ENCODE data around the gene CGA.
"Not testable (repeated sequence)": the region's sequence is repeated elsewhere in the genome, so short reads cannot be mapped to it uniquely, and the experiment has no call there.

CGA gene

DNA sequence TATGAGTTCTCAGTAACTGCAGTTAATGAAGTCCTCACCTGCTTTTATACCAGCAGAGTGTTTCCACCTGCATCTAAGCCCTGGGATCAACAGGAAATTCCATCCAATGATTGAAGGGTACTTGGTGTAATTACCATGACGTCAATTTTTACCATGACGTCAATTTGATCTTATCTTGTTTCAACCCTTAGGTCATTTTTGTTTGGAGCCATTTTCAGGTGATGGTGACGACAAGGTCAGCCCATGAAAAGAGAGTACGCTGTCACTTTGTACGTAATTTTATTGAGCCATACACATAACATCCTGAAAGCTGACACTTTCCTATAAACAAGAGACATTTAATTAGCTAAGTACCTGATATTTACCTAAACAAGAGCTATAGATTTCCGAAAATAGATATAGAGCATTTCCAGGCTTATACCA lies at the start of gene CGA:
TSS of gene CGA (minus strand) at position 20 of the 423 bp plus-strand sequence. CDS start 6,906 bp downstream, outside the sequence.
- DNase-seq (ENCODE audit: low spot score), result no peak

DNA sequence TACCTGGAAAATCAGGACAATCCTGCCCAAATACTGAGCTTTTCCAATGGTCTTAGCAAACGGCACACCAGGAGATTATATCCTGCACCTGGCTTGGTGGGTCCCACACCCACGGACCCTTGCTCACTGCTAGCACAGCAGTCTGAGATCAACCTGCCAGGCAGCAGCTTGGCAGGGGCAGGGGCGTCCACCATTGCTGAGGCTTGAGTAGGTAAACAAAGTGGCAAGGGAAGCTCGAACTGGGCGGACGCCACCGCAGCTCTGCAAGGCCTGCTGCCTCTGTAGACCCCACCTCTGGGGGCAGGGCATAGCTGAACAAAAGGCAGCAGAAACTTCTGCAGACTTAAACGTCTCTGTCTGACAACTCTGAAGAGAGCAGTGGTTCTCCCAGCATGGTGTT lies 45.0 kb upstream of the CGA start:
- not testable (repeated sequence) for DNase-seq (ENCODE audit: low spot score)

DNA sequence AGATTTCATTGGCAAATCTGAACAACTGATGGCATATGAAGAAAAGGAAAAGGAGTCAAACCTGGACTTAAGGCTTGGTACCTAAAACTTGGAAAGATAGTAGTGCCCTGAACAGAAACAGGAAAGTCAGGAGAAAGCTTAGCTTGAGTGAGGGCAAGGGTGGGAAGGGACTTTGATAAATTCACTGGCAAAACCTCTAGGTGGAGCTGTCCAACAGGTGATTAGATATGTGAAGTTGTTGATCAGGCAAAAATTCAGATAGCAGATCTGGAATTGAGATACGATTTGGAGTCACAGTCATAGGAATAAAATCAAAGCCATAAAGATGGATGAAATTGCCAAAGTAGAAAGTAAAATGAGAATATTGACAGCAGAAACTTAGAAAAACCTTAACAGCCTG lies 44.3 kb upstream of the CGA start:
- DNase-seq (ENCODE audit: low spot score), result peak; percentile 72

- no peak for DNase-seq (ENCODE audit: low spot score)
These were observed 42.1 kb upstream of the CGA start for GRCh38 chr6:87136963-87137362.

DNA sequence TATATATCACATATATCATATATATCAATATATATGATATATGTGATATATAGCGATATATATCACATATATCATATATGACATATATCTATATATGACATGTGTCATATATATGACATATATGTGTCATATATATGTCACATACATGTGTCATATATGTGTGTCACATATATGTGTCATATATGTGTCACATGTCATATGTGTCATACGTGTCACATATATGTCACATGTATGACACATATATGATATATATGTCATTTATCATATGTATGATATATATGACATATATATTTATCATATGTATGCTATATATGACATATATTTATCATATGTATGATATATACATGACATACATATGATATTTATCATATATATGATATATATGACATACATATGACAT lies 32.8 kb upstream of the CGA start:
- no peak for DNase-seq (ENCODE audit: low spot score)

DNA sequence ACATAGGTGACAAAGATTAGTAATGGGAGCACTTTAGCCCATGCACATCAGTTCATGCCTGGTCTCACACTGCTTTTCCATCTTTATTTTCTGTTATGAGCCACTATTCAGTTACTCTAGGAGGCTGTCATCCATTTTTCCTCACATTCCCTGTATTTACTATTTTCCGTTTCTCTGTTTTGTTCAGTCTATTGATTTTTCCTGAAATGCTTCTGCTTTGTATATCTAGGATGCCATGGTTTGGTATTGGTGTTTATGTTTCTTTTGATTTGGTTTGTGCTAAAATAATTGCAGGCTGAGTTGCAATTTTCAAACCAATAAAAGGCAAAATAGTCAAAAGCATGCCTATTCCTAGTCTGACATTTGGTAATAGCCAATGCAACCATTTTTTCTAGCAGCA lies 31.6 kb upstream of the CGA start:
- no peak for DNase-seq (ENCODE audit: low spot score)

GRCh38 chr6:87124074-87124473 lies 29.2 kb upstream of the CGA start:
- no peak for DNase-seq (ENCODE audit: low spot score)

GRCh38 chr6:87122477-87122876 lies 27.6 kb upstream of the CGA start:
- no peak for DNase-seq (ENCODE audit: low spot score)

DNA sequence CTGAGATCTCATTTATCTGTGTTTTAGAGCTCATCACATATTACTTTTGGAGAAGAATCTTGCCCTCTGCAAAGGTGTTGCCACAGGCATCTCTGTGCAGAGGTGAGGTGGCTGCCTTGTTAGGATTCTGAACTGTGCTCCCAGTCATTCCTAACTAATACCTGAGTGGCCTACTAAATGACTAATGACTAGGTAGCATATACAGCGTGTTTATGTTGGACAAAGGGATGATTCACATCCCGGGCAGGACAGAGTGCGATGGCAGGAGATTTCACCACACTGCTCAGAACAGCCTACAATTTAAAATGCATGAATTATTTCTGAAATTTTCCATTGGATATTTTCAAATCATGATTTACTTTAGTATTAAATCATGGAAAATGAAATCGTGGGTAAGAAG lies 23.1 kb upstream of the CGA start:
- no peak for DNase-seq (ENCODE audit: low spot score)

GRCh38 chr6:87116922-87117321 lies 22.0 kb upstream of the CGA start:
- DNase-seq (ENCODE audit: low spot score), result no peak

GRCh38 chr6:87115402-87116135 lies 20.7 kb upstream of the CGA start:
- peak; percentile 4 for DNase-seq (ENCODE audit: low spot score)

DNA sequence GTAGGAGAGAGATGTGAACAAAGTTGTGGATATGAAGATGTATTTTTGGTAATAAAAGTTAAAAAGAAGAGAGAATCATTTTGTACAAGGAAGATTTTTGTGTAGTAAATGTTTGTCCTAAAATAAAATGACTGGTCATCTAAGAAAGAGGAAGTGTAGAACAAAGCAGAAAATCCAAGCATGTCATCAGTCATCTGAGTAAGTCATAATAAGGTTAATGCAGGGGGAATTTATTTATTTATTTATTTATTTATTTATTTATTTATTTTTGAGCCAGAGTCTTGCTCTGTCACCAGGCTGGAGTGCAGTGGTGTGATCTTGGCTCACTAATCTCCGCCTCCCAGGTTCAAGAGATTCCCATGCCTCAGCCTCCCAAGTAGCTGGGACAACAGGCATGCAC lies 15.7 kb upstream of the CGA start:
- DNase-seq (ENCODE audit: low spot score), result no peak

DNA sequence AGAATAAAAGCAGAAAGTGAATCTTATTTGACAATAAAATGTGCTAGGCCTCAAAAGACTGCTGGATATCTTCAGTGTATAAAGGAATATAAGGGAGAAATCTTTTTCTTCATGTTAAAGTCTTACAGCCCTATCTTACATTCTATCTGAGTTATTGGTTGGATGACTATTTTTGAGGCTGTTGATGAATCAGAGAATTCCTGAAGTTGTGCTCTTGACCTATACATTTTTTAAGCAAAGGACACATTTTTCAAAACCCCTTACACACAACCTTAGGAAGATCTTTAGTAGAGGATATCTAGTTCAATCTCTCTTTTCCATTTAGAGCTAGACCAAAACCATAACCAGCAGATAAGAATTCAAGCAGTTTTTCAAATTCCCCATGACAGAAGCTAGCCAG lies 10.9 kb upstream of the CGA start:
- no peak for DNase-seq (ENCODE audit: low spot score)

GRCh38 chr6:87104667-87105066 lies 9.8 kb upstream of the CGA start:
- no peak for DNase-seq (ENCODE audit: low spot score)

DNA sequence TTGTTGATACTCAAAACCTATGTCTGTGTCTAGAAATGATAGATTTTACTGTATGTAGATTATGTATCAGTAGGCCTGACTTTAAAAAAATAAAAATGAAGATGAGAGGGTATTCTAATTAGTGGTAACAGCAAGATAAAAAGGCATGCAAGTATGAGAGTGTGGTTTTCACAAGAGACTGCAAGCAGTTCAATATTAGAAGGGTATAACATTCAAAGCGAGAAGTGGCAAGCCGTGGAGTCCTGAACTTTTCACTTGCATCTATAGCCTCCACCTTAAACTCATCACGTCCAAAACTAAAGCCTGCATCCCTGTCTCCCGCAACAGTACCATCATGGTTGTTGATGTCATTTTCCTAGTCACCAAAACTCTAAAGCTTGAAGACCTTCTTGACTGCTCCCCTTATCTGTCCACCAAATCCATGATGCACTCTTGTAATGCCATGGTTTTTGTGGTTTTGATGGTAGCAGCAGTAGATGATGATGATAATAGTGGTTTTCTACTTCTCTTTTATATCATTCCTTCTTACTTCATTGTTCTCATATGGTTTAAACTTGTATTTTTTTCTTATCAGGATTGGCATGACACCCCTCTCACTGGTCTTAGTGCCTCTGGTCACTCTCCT lies 9.2 kb upstream of the CGA start:
- DNase-seq (ENCODE audit: low spot score), result no peak

GRCh38 chr6:87102151-87102621 lies 7.3 kb upstream of the CGA start:
- DNase-seq (ENCODE audit: low spot score), result peak; percentile 20

- no peak for DNase-seq (ENCODE audit: low spot score)
These were observed 6.2 kb upstream of the CGA start for GRCh38 chr6:87101067-87101466.

- no peak for DNase-seq (ENCODE audit: low spot score)
These were observed 5.3 kb upstream of the CGA start for GRCh38 chr6:87100216-87100615.

DNA sequence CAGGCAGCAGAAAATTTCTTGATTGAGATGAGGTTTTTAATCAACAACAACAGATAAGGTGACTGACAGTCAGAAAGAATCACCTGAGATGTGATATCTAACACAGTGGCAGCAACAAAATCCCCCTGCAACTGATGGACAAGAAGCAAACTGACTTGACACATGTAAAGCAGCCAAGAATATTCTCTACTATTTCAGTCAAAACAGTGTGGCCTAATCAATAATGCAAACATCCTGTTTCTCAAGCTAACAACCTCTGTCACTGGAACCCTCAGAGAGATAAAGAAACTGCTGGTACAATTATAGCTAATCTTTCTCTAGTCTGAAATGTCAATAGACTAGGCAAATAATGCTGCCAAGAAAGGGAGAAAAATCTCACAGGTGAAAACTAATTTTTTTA lies 4.6 kb upstream of the CGA start:
- no peak for DNase-seq (ENCODE audit: low spot score)

DNA sequence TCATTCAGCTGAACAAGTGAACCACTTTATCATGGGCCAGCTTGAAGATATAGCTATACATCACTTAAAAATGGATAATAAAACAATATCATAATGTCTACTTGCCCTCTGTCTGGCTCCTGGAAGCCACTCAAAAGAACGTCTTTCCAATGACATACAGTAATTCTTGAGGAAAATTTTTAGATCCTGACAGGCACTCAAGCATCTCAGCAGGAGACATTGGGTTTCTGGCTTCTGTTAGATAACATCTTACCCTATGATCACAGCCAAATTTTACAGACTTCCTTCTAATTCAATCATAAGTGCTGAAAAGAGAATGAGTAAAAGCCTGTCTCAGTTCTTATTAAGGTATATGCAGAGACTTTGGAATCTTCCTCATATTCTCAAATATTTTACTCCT lies 330 bp downstream of the CGA start:
- DNase-seq (ENCODE audit: low spot score), result no peak

DNA sequence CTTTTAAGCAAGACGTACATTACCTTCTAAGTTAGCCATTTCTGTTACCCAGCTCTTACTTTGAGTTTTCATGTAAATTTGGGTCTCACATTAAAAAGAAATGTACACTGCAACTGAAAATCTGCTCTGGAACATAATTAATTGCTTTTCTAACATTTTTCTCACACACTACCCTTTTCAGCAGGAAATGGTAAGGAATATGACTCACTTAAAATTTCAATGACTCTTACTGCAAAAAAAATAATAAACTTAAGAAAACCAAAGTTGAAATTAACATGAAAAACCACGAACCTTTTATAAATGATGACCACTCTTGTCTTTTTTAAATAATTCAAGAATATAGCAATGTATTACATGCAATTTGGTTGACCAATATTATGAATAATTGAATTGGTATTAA lies 1.3 kb downstream of the CGA start:
- DNase-seq (ENCODE audit: low spot score), result no peak

- DNase-seq (ENCODE audit: low spot score), result no peak
These were observed 1.7 kb downstream of the CGA start for GRCh38 chr6:87093199-87093598.

DNA sequence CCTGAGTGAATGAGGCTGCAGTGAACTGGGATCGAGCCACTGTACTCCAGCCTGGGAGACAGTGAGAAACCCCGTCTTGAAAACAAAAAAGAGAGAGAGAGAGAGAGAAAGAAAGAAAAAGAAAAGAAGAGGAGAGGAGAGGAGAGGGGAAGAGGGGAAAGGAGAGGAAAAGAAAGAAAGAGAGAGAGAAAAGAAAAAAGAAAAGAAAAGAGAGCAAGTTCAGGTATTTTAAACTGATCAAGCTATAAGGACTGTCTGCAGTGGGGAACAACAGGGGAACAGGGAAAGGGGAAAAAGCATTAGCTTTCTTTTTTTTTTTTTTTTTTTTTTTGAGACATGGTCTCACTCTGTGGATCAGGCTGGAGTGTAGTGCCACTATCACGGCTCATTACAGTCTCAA lies 2.5 kb downstream of the CGA start:
- no peak for DNase-seq (ENCODE audit: low spot score)

DNA sequence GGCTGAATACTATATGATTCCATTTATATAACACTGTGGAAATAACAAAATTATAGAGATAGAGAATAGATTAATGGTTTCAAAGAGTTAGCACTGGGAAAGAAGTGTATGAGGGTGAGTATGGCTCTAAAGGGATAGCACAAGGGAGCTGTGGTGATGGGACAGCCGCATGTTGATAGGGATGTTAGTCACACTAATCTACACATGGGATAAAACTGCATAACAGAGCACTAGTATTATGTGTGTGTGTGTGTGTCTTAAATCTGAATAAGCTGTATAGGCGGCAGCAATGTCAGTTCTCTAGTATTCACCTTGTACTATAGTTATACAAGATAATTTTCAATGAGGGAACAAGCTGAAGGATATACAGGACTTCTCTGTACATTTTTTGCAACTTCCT lies 5.8 kb downstream of the CGA start:
- no peak for DNase-seq (ENCODE audit: low spot score)

All from NAMALWA (cell line).